Gastrocnemius medialis (tissue), 4 donors: ENCODE results near the gene HIP1R. TPM values are rescaled to one million over a fixed set of nuclear protein-coding genes. Genes with fewer than 3 reads are reported as not detected.

Experiments
- ATAC-seq, 2 donors: fragments of 150-250 bp; one replicate each; pipeline ENCODE4 v1.9.1; 2016
- DNase-seq, 2 donors: peaks; one replicate each; pipeline ENCODE4 v3.0.0-alpha.2; 2019
- H3K27ac ChIP-seq, 4 donors: fragments of 200-600 bp; sonication (generic); 1 replicate in 1 of 4; 2 replicates in 3 of 4; pipeline ENCODE4 v1.5.1; 2016 to 2018; ENCODE audit warnings: mild to moderate bottlenecking in 2 of 4, moderate library complexity in 1 of 4
- H3K27me3 ChIP-seq, 3 donors: fragments of 200-600 bp; sonication (generic) in 2 of 3; 1 replicate in 1 of 3; 2 replicates in 2 of 3; pipeline versions ENCODE4 v1.5.1 to v1.6.0; 2016 to 2019; ENCODE audit warnings: mild to moderate bottlenecking in 1 of 3, moderate library complexity in 1 of 3
- H3K36me3 ChIP-seq, 2 donors: fragments of 200-600 bp; sonication (generic) in 1 of 2; one replicate each; pipeline ENCODE4 v1.5.1; 2017 to 2018
- H3K4me1 ChIP-seq, 2 donors: fragments of 200-600 bp; sonication (generic) in 1 of 2; one replicate each; pipeline ENCODE4 v1.5.1; 2016 to 2017; ENCODE audit warnings: mild to moderate bottlenecking in 2 of 2
- H3K4me3 ChIP-seq, 4 donors: fragments of 200-600 bp; sonication (generic) in 3 of 4; 1 replicate in 1 of 4; 2 replicates in 3 of 4; pipeline ENCODE4 v1.5.1; 2016 to 2019; ENCODE audit warnings: mild to moderate bottlenecking in 2 of 4
- H3K9me3 ChIP-seq, 3 donors: fragments of 200-600 bp; sonication (generic) in 2 of 3; 1 replicate in 1 of 3; 2 replicates in 2 of 3; pipeline ENCODE4 v1.5.1; 2016 to 2019
- CTCF ChIP-seq, 5 experiments: fragments of 450-650 bp in 3 of 5; fragments of 200-600 bp in 2 of 5; sonication (generic) in 2 of 5; IDR thresholded peaks in 4 of 5; conservative IDR thresholded peaks in 1 of 5; 1 replicate in 4 of 5; 2 replicates in 1 of 5; pipeline ENCODE4 v1.5.1; 2016 to 2019; ENCODE audit warnings: antibody characterized with exemption in 5 of 5, mild to moderate bottlenecking in 3 of 5, moderate library complexity in 3 of 5
- POLR2A ChIP-seq, 2 donors: fragments of 450-650 bp; IDR thresholded peaks; one replicate each; pipeline ENCODE4 v1.6.1; 2017; ENCODE audit warnings: antibody characterized with exemption in 2 of 2, mild to moderate bottlenecking in 2 of 2, moderate library complexity in 2 of 2
- in situ Hi-C, 4 donors: fragments of 200-750 bp; cut with MboI; loops; one replicate each; pipeline versions ENCODE4 v1.15.0 to v1.8.0; 2017; ENCODE audit warnings: low sequenced_read_pairs in 4 of 4
- intact Hi-C: fragments of 100-400 bp; cut with DNase I; formaldehyde crosslinking; loops from one replicate; pipeline ENCODE4 v1.15.1; 2023; ENCODE audit warnings: low total_unique reads
- total RNA-seq, 4 donors: library from RNA; depleted of rRNA; stranded (reverse); fragments of >200 nt; gene quantifications; one replicate each; pipeline versions ENCODE4 v1.1.0 to v1.2.3, GENCODE V29; 2016

The HIP1R gene
- total RNA-seq, 4 donors from 2014 or later = 9.3 to 14.8 (median 14.5) TPM

- no peak for DNase-seq
- intact Hi-C loops (no loop called here), in situ Hi-C loops (no loop called here)
- no peak overlapping the region for H3K4me3 ChIP-seq
- H3K4me1 ChIP-seq = peaks cover 6 to 14% of the 10 kb centered on the region in 2 donors
- no peak for TF ChIP-seq CTCF (IDR thresholded peaks at IDR 0.05 in 4 of 5, conservative IDR thresholded peaks at IDR 0.05 in 1 of 5)
- TF ChIP-seq POLR2A (IDR thresholded peaks at IDR 0.05) = no peak
- no peaks in the 10 kb centered on the region for H3K27me3 ChIP-seq
- H3K27ac ChIP-seq = no peak overlapping the region
- no peaks in the 10 kb centered on the region for H3K9me3 ChIP-seq
- H3K36me3 ChIP-seq = no peaks in the 10 kb centered on the region
- no peak for ATAC-seq
These were observed 11.6 kb downstream of the HIP1R start for GRCh38 chr12:122846622-122847515.

GRCh38 chr12:122847516-122847836 is 12.2 kb downstream of the HIP1R start:
- Histone ChIP-seq H3K4me3 (no peak overlapping the region), H3K27ac (no peak overlapping the region), H3K36me3 (no peaks in the 10 kb centered on the region), H3K4me1 (peaks cover 0 to 14% of the 10 kb centered on the region in 2 donors), H3K27me3 (no peaks in the 10 kb centered on the region), H3K9me3 (no peaks in the 10 kb centered on the region)
- no peak for TF ChIP-seq POLR2A (IDR thresholded peaks at IDR 0.05)
- TF ChIP-seq CTCF (IDR thresholded peaks at IDR 0.05 in 4 of 5, conservative IDR thresholded peaks at IDR 0.05 in 1 of 5) = no peak
- intact Hi-C loops (no loop called here), in situ Hi-C loops (no loop called here)
- no peak for DNase-seq
- ATAC-seq = no peak

- Histone ChIP-seq H3K4me1 (peaks cover 0 to 16% of the 10 kb centered on the region in 2 donors), H3K4me3 (no peak overlapping the region), H3K36me3 (no peaks in the 10 kb centered on the region), H3K27me3 (no peaks in the 10 kb centered on the region), H3K9me3 (no peaks in the 10 kb centered on the region), H3K27ac (no peak overlapping the region)
- intact Hi-C loops = no loop called here
- TF ChIP-seq CTCF (IDR thresholded peaks at IDR 0.05 in 4 of 5, conservative IDR thresholded peaks at IDR 0.05 in 1 of 5) = no peak
- TF ChIP-seq POLR2A (IDR thresholded peaks at IDR 0.05) = no peak
- ATAC-seq (no peak), DNase-seq (no peak)
- in situ Hi-C loops = no loop called here
These were observed 12.7 kb downstream of the HIP1R start for GRCh38 chr12:122847921-122848421.

DNA sequence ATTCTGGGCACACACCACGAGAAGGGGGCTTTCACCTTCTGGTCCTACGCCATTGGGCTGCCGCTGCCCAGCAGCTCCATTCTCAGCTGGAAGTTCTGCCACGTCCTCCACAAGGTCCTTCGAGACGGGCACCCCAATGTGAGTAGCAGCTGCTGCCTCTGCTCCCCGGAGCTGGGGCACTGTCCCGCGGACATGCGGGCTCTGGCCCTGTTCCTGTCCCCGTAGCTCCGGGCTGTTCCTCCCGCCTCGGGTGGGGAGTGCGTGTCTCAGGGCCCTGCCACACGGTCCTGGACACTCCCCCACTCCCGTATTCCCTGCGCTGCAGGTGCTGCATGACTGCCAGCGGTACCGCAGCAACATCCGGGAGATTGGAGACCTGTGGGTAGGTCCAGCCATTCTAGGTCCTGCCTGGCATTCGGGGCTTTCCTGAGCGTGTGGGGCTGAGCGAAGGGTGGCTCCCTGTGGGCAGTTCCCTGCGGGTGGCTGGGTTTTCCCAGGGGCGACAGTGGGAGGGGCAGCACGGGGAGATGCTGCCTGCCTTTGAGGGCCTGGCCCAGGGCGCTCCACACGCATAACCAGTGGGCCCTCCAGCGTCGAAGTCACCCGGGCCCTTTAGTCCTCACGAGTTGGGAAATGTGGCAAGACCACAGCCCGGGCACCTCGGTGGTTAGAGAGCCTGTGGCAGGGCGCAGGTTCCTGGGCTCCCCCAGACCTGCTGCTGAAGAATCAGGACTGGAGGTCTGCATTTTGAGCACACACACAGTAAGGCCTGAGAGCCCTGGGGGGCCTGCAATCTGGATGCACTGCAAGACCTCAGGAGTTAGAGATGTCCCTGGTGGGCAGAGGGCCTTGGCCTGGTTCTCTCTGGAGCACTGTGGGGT is 13.5 kb downstream of the HIP1R start:
- intact Hi-C loops = no loop called here
- Histone ChIP-seq H3K27ac (no peak overlapping the region), H3K4me1 (peaks cover 0 to 16% of the 10 kb centered on the region in 2 donors)

More for the DNA sequence above, 13.5 kb downstream of the HIP1R start:
- TF ChIP-seq POLR2A (IDR thresholded peaks at IDR 0.05) (no peak), CTCF (IDR thresholded peaks at IDR 0.05 in 4 of 5, conservative IDR thresholded peaks at IDR 0.05 in 1 of 5) (no peak)
- Histone ChIP-seq H3K9me3 (no peaks in the 10 kb centered on the region), H3K36me3 (no peaks in the 10 kb centered on the region), H3K27me3 (no peaks in the 10 kb centered on the region), H3K4me3 (no peak overlapping the region)
- in situ Hi-C loops = no loop called here
- no peak for ATAC-seq
- DNase-seq = no peak
